ENCODE measurements around the gene WNT3A. TPM values are rescaled to one million over a fixed set of nuclear protein-coding genes. Genes with fewer than 3 reads are reported as not detected.

WNT3A gene
- total and polyA plus RNA-seq, 2 donors (not counting 3 experiments of a cell fraction or from before 2014, with no cell fraction given): not detected

- Histone ChIP-seq H3K27me3 (ENCODE audit: control insufficient read depth in 2 of 2, insufficient read depth in 2 of 2, low read length in 2 of 2) (peaks cover 55 to 58% of the 10 kb centered on the region in 2 experiments), H3K9me1 (replicated peaks; ENCODE audit: control insufficient read depth, extremely low read depth, insufficient read depth, low read length) (no peaks in the 10 kb centered on the region), H4K20me1 (replicated peaks; ENCODE audit: control insufficient read depth, extremely low read depth, insufficient read depth, low read length) (no peaks in the 10 kb centered on the region), H3K27ac (ENCODE audit: insufficient read depth, low read depth, low read length) (no peak overlapping the region), H3K36me3 (ENCODE audit: control insufficient read depth in 2 of 2, extremely low read depth in 1 of 2, insufficient read depth in 2 of 2, low read length in 2 of 2) (no peaks in the 10 kb centered on the region), H3K9ac (replicated peaks; ENCODE audit: extremely low read depth, insufficient read depth, low read length) (no peak overlapping the region), H2AFZ (ENCODE audit: low read depth, low read length) (no peak overlapping the region), H3K79me2 (ENCODE audit: control insufficient read depth, insufficient read depth, low read length) (no peaks in the 10 kb centered on the region), H3K9me3 (replicated peaks; ENCODE audit: control insufficient read depth, insufficient read depth, low read length) (no peaks in the 10 kb centered on the region), H3K4me3 (replicated peaks in 1 of 3; ENCODE audit: insufficient read depth in 1 of 3, low read depth in 1 of 3, low read length in 3 of 3) (no peak overlapping the region), H3K4me1 (ENCODE audit: control insufficient read depth, extremely low read depth, insufficient read depth, low read length) (no peaks in the 10 kb centered on the region), H3K4me2 (ENCODE audit: insufficient read depth, low read length) (no peak overlapping the region)
- no peak for FAIRE-seq
- no TSS peak for BruUV-seq (replicated peaks)
- DNase-seq (ENCODE audit: low read depth, low spot score): no peak
- ChIA-PET CTCF (interaction anchor here (1.1 kb wide), 1 partner anchor 18 kb away, joined by 5 read pairs; no protein-coding TSS in a partner anchor), POLR2A (no interaction called here)
- dilution Hi-C loops (cut with MboI; ENCODE audit: extremely low pct_ligation_motif_present, low sequenced_read_pairs) (no loop called here), intact Hi-C loops (cut with micrococcal nuclease) (no loop called here)
- TF ChIP-seq EZH2 (IDR thresholded peaks at IDR 0.05; ENCODE audit: borderline replicate concordance, low read depth, low read length, severe bottlenecking): peak; percentile 77
- no peak for TF ChIP-seq FOS (IDR thresholded peaks at IDR 0.05; ENCODE audit: borderline replicate concordance, insufficient read depth, low read length)
- TF ChIP-seq, protein P1, sequence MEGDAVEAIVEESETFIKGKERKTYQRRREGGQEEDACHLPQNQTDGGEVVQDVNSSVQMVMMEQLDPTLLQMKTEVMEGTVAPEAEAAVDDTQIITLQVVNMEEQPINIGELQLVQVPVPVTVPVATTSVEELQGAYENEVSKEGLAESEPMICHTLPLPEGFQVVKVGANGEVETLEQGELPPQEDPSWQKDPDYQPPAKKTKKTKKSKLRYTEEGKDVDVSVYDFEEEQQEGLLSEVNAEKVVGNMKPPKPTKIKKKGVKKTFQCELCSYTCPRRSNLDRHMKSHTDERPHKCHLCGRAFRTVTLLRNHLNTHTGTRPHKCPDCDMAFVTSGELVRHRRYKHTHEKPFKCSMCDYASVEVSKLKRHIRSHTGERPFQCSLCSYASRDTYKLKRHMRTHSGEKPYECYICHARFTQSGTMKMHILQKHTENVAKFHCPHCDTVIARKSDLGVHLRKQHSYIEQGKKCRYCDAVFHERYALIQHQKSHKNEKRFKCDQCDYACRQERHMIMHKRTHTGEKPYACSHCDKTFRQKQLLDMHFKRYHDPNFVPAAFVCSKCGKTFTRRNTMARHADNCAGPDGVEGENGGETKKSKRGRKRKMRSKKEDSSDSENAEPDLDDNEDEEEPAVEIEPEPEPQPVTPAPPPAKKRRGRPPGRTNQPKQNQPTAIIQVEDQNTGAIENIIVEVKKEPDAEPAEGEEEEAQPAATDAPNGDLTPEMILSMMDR (IDR thresholded peaks at IDR 0.05; ENCODE audit: extremely low read depth in 1 of 2, insufficient read depth in 1 of 2, low read depth in 1 of 2, low read length in 2 of 2): no peak
- TF ChIP-seq JUN (IDR thresholded peaks at IDR 0.05; ENCODE audit: borderline replicate concordance, insufficient read depth, insufficient read length, low read depth): no peak
- TF ChIP-seq GATA2 (IDR thresholded peaks at IDR 0.05; ENCODE audit: insufficient read depth, insufficient read length, low read depth, low read length): no peak
Observed at GRCh38 chr1:228007049-228007800, 427 bp downstream of the WNT3A start.

All from endothelial cell of umbilical vein (primary cell).